WTC11 (cell line): Measurements from ENCODE around the gene SERPINF2. TPM values are rescaled to one million over a fixed set of nuclear protein-coding genes. Genes with fewer than 3 reads are reported as not detected.

Experiments
- ATAC-seq: fragments of 200-7000 bp; cut with Tn5 transposase; 2 replicates; pipeline ENCODE4 v1.10.0; 2021; ENCODE audit warnings: mild to moderate bottlenecking, moderate library complexity
- CTCF ChIA-PET: fragments of 300-600 bp; sonication (Branson Sonifier 250); formaldehyde crosslinking; loops from one replicate; lab custom pipeline; 2021; ENCODE audit warnings: antibody characterized with exemption; lab: Charles Lee
- POLR2A ChIA-PET: fragments of 350-600 bp; sonication (Branson Sonifier 250); formaldehyde crosslinking; loops from one replicate; lab custom pipeline; 2021; ENCODE audit warnings: antibody characterized with exemption; lab: Charles Lee
- DNase-seq: peaks from one replicate; pipeline ENCODE4 v3.0.0; 2021; ENCODE audit warnings: low spot score
- H3K27ac Mint-ChIP-seq: 2 replicates; pipeline ENCODE4 v1.8.0; 2021; ENCODE audit warnings: mixed read lengths
- H3K27me3 Mint-ChIP-seq: 2 replicates; pipeline ENCODE4 v1.8.0; 2021; ENCODE audit warnings: low read depth, mild to moderate bottlenecking, moderate library complexity, mixed read lengths
- H3K36me3 Mint-ChIP-seq: 2 replicates; pipeline ENCODE4 v1.8.0; 2021; ENCODE audit warnings: mixed read lengths
- H3K4me1 Mint-ChIP-seq: 2 replicates; pipeline ENCODE4 v1.8.0; 2022; ENCODE audit warnings: mixed read lengths
- H3K4me3 Mint-ChIP-seq: 2 replicates; pipeline ENCODE4 v1.8.0; 2021; ENCODE audit warnings: mild to moderate bottlenecking, moderate library complexity, mixed read lengths
- H3K9me3 Mint-ChIP-seq: 2 replicates; pipeline ENCODE4 v1.8.0; 2021; ENCODE audit warnings: mixed read lengths
- AFF4 ChIP-seq: sonication (generic); formaldehyde crosslinking; IDR thresholded peaks from 2 replicates; pipeline ENCODE4 v1.8.1; 2023; ENCODE audit warnings: mild to moderate bottlenecking, missing genetic modification reagents, borderline replicate concordance
- GRHL2 ChIP-seq: fragments of 250-450 bp; sonication (Bioruptor Pico); IDR thresholded peaks from 2 replicates; pipeline ENCODE4 v1.8.0; 2022; ENCODE audit warnings: mild to moderate bottlenecking, moderate library complexity; ENCODE audit not compliant: insufficient replicate concordance, severe bottlenecking
- JAZF1 ChIP-seq: fragments of 250-450 bp; sonication (Bioruptor Pico); IDR thresholded peaks from 2 replicates; pipeline ENCODE4 v1.9.0; 2021; ENCODE audit warnings: moderate library complexity, mild to moderate bottlenecking, inconsistent platforms
- MXD4 ChIP-seq: fragments of 250-450 bp; sonication (Bioruptor Pico); IDR thresholded peaks from 2 replicates; pipeline ENCODE4 v1.8.0; 2021; ENCODE audit warnings: mild to moderate bottlenecking, moderate library complexity, borderline replicate concordance
- MYBL2 ChIP-seq: sonication (generic); formaldehyde crosslinking; IDR thresholded peaks from 2 replicates; pipeline ENCODE4 v1.8.1; 2023; ENCODE audit warnings: mild to moderate bottlenecking, moderate library complexity, missing genetic modification reagents
- NFATC4 ChIP-seq: fragments of 250-450 bp; sonication (Bioruptor Pico); IDR thresholded peaks from 2 replicates; pipeline ENCODE4 v1.9.0; 2021; ENCODE audit warnings: mild to moderate bottlenecking
- NFE2L1 ChIP-seq: sonication (generic); formaldehyde crosslinking; IDR thresholded peaks from 2 replicates; pipeline ENCODE4 v1.8.1; 2023; ENCODE audit warnings: missing genetic modification reagents
- NFYB ChIP-seq: sonication (generic); formaldehyde crosslinking; conservative IDR thresholded peaks from 2 replicates; pipeline ENCODE4 v1.8.0; 2022; ENCODE audit warnings: low read depth, missing genetic modification reagents
- NR2C2 ChIP-seq: sonication (generic); formaldehyde crosslinking; IDR thresholded peaks from 2 replicates; pipeline ENCODE4 v1.8.0; 2022; ENCODE audit warnings: mild to moderate bottlenecking, missing genetic modification reagents
- OVOL2 ChIP-seq: fragments of 250-450 bp; sonication (Bioruptor Pico); IDR thresholded peaks from 2 replicates; pipeline ENCODE4 v1.9.0; 2021; ENCODE audit warnings: mild to moderate bottlenecking, borderline replicate concordance
- PREB ChIP-seq: sonication (generic); formaldehyde crosslinking; IDR thresholded peaks from 2 replicates; pipeline ENCODE4 v1.8.1; 2022; ENCODE audit warnings: mild to moderate bottlenecking, missing genetic modification reagents, moderate library complexity, borderline replicate concordance
- RORB ChIP-seq: fragments of 250-450 bp; sonication (Bioruptor Pico); IDR thresholded peaks from 2 replicates; pipeline ENCODE4 v1.9.0; 2021; ENCODE audit warnings: mild to moderate bottlenecking
- SOX15 ChIP-seq: fragments of 250-450 bp; sonication (Bioruptor Pico); IDR thresholded peaks from 2 replicates; pipeline ENCODE4 v1.9.0; 2021; ENCODE audit warnings: mild to moderate bottlenecking
- SP1 ChIP-seq: sonication (generic); formaldehyde crosslinking; conservative IDR thresholded peaks from 2 replicates; pipeline ENCODE4 v1.8.1; 2022; ENCODE audit warnings: missing genetic modification reagents
- TP53 ChIP-seq: sonication (generic); formaldehyde crosslinking; IDR thresholded peaks from 2 replicates; pipeline ENCODE4 v1.8.1; 2023; ENCODE audit warnings: mild to moderate bottlenecking, missing genetic modification reagents
- USF1 ChIP-seq: sonication (generic); formaldehyde crosslinking; IDR thresholded peaks from 2 replicates; pipeline ENCODE4 v1.8.0; 2022; ENCODE audit warnings: mild to moderate bottlenecking, missing genetic modification reagents
- USF2 ChIP-seq: sonication (generic); formaldehyde crosslinking; IDR thresholded peaks from 2 replicates; pipeline ENCODE4 v1.8.1; 2023; ENCODE audit warnings: mild to moderate bottlenecking, missing genetic modification reagents, moderate library complexity
- ZBTB21 ChIP-seq: sonication (generic); formaldehyde crosslinking; IDR thresholded peaks from 2 replicates; pipeline ENCODE4 v1.8.1; 2023; ENCODE audit warnings: mild to moderate bottlenecking, missing genetic modification reagents, borderline replicate concordance
- ZNF317 ChIP-seq: sonication (generic); formaldehyde crosslinking; IDR thresholded peaks from 2 replicates; pipeline ENCODE4 v1.8.1; 2023; ENCODE audit warnings: low read depth, mild to moderate bottlenecking, moderate library complexity, missing genetic modification reagents, borderline replicate concordance
- ZNF396 ChIP-seq: fragments of 250-450 bp; sonication (Bioruptor Pico); IDR thresholded peaks from 2 replicates; pipeline ENCODE4 v1.8.0; 2021; ENCODE audit warnings: mild to moderate bottlenecking, moderate library complexity, borderline replicate concordance
- ZNF416 ChIP-seq: fragments of 250-450 bp; sonication (Bioruptor Pico); IDR thresholded peaks from 2 replicates; pipeline ENCODE4 v1.9.0; 2021; ENCODE audit warnings: mild to moderate bottlenecking, inconsistent platforms
- ZNF425 ChIP-seq: fragments of 250-450 bp; sonication (Bioruptor Pico); conservative IDR thresholded peaks from 2 replicates; pipeline ENCODE4 v1.9.0; 2021; ENCODE audit warnings: mild to moderate bottlenecking
- ZSCAN18 ChIP-seq: fragments of 250-450 bp; sonication (Bioruptor Pico); IDR thresholded peaks from 2 replicates; pipeline ENCODE4 v2.1.2; 2022; ENCODE audit warnings: mild to moderate bottlenecking, moderate library complexity
- total RNA-seq: library from RNA; stranded (reverse); gene quantifications from 3 replicates; pipeline ENCODE4 v1.2.3, GENCODE V29; 2021

Gene SERPINF2
- total RNA-seq, 1 experiment from 2014 or later: 1.6 TPM

- no peak for ATAC-seq
- Mint-ChIP-seq H3K4me3 (no peak overlapping the region), H3K4me1 (no peaks in the 10 kb centered on the region), H3K27ac (no peak overlapping the region), H3K36me3 (peaks cover 6% of the 10 kb centered on the region), H3K27me3 (0 out of 2 replicates have a peak, but pooled peaks cover 2% of the 10 kb centered on the region), H3K9me3 (peaks cover 3% of the 10 kb centered on the region; the same call in 1 of the 2 replicates)
- DNase-seq: no peak
- CTCF ChIA-PET: interaction anchor here (2.0 kb wide), 1 partner anchor 15 kb away, joined by 6 read pairs; no protein-coding TSS in a partner anchor
- POLR2A ChIA-PET: no interaction called here
- TF ChIP-seq USF2 (no peak), ZSCAN18 (CRISPR knock-in tag) (no peak), ZBTB21 (no peak), SOX15 (CRISPR knock-in tag) (no peak), ZNF425 (no peak), ZNF396 (CRISPR knock-in tag) (no peak), ZNF416 (CRISPR knock-in tag) (no peak), NFE2L1 (CRISPR knock-in tag) (no peak), MYBL2 (no peak), TP53 (CRISPR knock-in tag) (no peak), NR2C2 (no peak), OVOL2 (no peak), ZNF317 (CRISPR knock-in tag) (no peak)
These were observed 7.3 kb upstream of the SERPINF2 start for GRCh38 chr17:1735418-1735817.

- no peak overlapping the region for H3K4me3 Mint-ChIP-seq
- ATAC-seq (no peak), DNase-seq (no peak)
- H3K9me3 Mint-ChIP-seq: peaks cover 3% of the 10 kb centered on the region; the same call in 1 of the 2 replicates
- ChIA-PET CTCF (interaction anchor here (2.0 kb wide), 1 partner anchor 15 kb away, joined by 6 read pairs; no protein-coding TSS in a partner anchor), POLR2A (no interaction called here)
- H3K4me1 Mint-ChIP-seq: no peaks in the 10 kb centered on the region
- H3K36me3 Mint-ChIP-seq: peaks cover 6% of the 10 kb centered on the region
- 0 out of 2 replicates have a peak overlapping the region, but pooled peaks have one; percentile 70 for H3K27ac Mint-ChIP-seq
- no peak for TF ChIP-seq JAZF1 (CRISPR knock-in tag)
- TF ChIP-seq PREB (CRISPR knock-in tag): no peak
- no peak for TF ChIP-seq MXD4 (CRISPR knock-in tag)
- TF ChIP-seq NFYB: no peak
- TF ChIP-seq USF1: no peak
- no peak for TF ChIP-seq AFF4
- no peak for TF ChIP-seq GRHL2 (CRISPR knock-in tag)
- TF ChIP-seq SOX15 (CRISPR knock-in tag): no peak
- no peak for TF ChIP-seq RORB (CRISPR knock-in tag)
- no peak for TF ChIP-seq NFATC4 (CRISPR knock-in tag)
- no peak for TF ChIP-seq SP1 (CRISPR knock-in tag)
- H3K27me3 Mint-ChIP-seq: 0 out of 2 replicates have a peak, but pooled peaks cover 2% of the 10 kb centered on the region
These were observed 6.8 kb upstream of the SERPINF2 start for GRCh38 chr17:1735834-1736347.
